ENCODE results near the gene TMC3. TPM values are rescaled to one million over a fixed set of nuclear protein-coding genes. Genes with fewer than 3 reads are reported as not detected.

The TMC3 gene
- polyA plus RNA-seq, 1 of the 3 experiments (the other 2 are of a cell fraction), result not detected

- H4K20me1 ChIP-seq (ENCODE audit: insufficient read depth), result no peaks in the 10 kb centered on the region
- DNase-seq, result no peak
- ChIA-PET POLR2A (no interaction called here), CTCF (interaction anchor here (2.2 kb wide), 1 partner anchor 119 kb away, joined by 6 read pairs; no protein-coding TSS in a partner anchor)
- H3K4me1 ChIP-seq (ENCODE audit: control insufficient read depth in 1 of 2, insufficient read depth in 2 of 2, low read depth in 1 of 2, low read length in 1 of 2), result peaks cover 0 to 7% of the 10 kb centered on the region in 2 experiments; a peak in 2 of 4 replicates
- no peak overlapping the region for H3K27ac ChIP-seq (ENCODE audit: low read depth in 2 of 2, low read length in 1 of 2)
- H3K9me2 ChIP-seq, result no peaks in the 10 kb centered on the region
- no peak overlapping the region for H3K9ac ChIP-seq
- no peaks in the 10 kb centered on the region for H3K9me3 ChIP-seq
- H3K36me3 ChIP-seq (replicated peaks in 1 of 2; ENCODE audit: control insufficient read depth in 1 of 2, insufficient read depth in 2 of 2, low read length in 1 of 2), result no peaks in the 10 kb centered on the region
- no peak for TF ChIP-seq JUND (IDR thresholded peaks at IDR 0.05)
- no peak for TF ChIP-seq FOSL2 (IDR thresholded peaks at IDR 0.05; ENCODE audit: borderline replicate concordance, low read depth)
- TF ChIP-seq, protein P1, sequence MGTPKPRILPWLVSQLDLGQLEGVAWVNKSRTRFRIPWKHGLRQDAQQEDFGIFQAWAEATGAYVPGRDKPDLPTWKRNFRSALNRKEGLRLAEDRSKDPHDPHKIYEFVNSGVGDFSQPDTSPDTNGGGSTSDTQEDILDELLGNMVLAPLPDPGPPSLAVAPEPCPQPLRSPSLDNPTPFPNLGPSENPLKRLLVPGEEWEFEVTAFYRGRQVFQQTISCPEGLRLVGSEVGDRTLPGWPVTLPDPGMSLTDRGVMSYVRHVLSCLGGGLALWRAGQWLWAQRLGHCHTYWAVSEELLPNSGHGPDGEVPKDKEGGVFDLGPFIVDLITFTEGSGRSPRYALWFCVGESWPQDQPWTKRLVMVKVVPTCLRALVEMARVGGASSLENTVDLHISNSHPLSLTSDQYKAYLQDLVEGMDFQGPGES (IDR thresholded peaks at IDR 0.05; ENCODE audit: low read depth, low read length), result no peak
- TF ChIP-seq, protein P2, sequence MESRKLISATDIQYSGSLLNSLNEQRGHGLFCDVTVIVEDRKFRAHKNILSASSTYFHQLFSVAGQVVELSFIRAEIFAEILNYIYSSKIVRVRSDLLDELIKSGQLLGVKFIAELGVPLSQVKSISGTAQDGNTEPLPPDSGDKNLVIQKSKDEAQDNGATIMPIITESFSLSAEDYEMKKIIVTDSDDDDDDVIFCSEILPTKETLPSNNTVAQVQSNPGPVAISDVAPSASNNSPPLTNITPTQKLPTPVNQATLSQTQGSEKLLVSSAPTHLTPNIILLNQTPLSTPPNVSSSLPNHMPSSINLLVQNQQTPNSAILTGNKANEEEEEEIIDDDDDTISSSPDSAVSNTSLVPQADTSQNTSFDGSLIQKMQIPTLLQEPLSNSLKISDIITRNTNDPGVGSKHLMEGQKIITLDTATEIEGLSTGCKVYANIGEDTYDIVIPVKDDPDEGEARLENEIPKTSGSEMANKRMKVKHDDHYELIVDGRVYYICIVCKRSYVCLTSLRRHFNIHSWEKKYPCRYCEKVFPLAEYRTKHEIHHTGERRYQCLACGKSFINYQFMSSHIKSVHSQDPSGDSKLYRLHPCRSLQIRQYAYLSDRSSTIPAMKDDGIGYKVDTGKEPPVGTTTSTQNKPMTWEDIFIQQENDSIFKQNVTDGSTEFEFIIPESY (IDR thresholded peaks at IDR 0.05; ENCODE audit: borderline replicate concordance, low read depth), result no peak
- no peak for TF ChIP-seq NRF1 (IDR thresholded peaks at IDR 0.05; ENCODE audit: low read depth, low read length)
- TF ChIP-seq PBX3 (IDR thresholded peaks at IDR 0.05), result no peak
- TF ChIP-seq FOXM1 (IDR thresholded peaks at IDR 0.05; ENCODE audit: low read depth), result no peak
- no peak for TF ChIP-seq GABPA (IDR thresholded peaks at IDR 0.05; ENCODE audit: low read depth)
- no peak for TF ChIP-seq SMC3 (IDR thresholded peaks at IDR 0.05; ENCODE audit: low read depth, low read length)
- TF ChIP-seq USF1 (IDR thresholded peaks at IDR 0.05; ENCODE audit: borderline replicate concordance, low read depth), result no peak
- no peak for TF ChIP-seq TCF12 (IDR thresholded peaks at IDR 0.05)
- TF ChIP-seq YY1 (IDR thresholded peaks at IDR 0.05; ENCODE audit: low read depth), result no peak
- TF ChIP-seq EP300 (IDR thresholded peaks at IDR 0.05; ENCODE audit: borderline replicate concordance in 1 of 2, low read depth in 1 of 2, low read length in 1 of 2), result no peak
- no peak for TF ChIP-seq TEAD4 (IDR thresholded peaks at IDR 0.05; ENCODE audit: borderline replicate concordance, insufficient read depth)
- TF ChIP-seq EZH2phosphoT487 (IDR thresholded peaks at IDR 0.05; ENCODE audit: borderline replicate concordance, low read depth), result no peak
- TF ChIP-seq MXI1 (IDR thresholded peaks at IDR 0.05; ENCODE audit: low read depth, low read length), result no peak
- TF ChIP-seq TAF1 (IDR thresholded peaks at IDR 0.05; ENCODE audit: borderline replicate concordance, low read depth, low read length), result no peak
- TF ChIP-seq CTCF (IDR thresholded peaks at IDR 0.05), result no peak
- TF ChIP-seq CHD2 (IDR thresholded peaks at IDR 0.05; ENCODE audit: low read length, partially characterized antibody), result no peak
- TF ChIP-seq RCOR1 (IDR thresholded peaks at IDR 0.05; ENCODE audit: low read length), result no peak
- H3K79me2 ChIP-seq (ENCODE audit: insufficient read depth), result no peaks in the 10 kb centered on the region
- no peak overlapping the region for H3K4me2 ChIP-seq
- no peak overlapping the region for H2AFZ ChIP-seq (ENCODE audit: low read depth)
- H3K27me3 ChIP-seq (ENCODE audit: insufficient read depth), result no peaks in the 10 kb centered on the region
- no peaks in the 10 kb centered on the region for H3F3A ChIP-seq (replicated peaks; ENCODE audit: insufficient read depth)
- H3K4me3 ChIP-seq (ENCODE audit: low read depth in 2 of 2, low read length in 1 of 2), result no peak overlapping the region
- 34% methylated on average over 6 of the region's 6 CpGs for WGBS (ENCODE audit: low lambda C conversion rate)
Measured at GRCh38 chr15:81384891-81385720, 11.1 kb upstream of the TMC3 start.
